Sigmoid colon (tissue), 4 donors: ENCODE measurements around the gene NGDN.

Experiments used
- CTCF ChIP-seq, 4 experiments: fragments of 450-650 bp in 3 of 4; fragments of 200-600 bp in 1 of 4; IDR thresholded peaks; one replicate each; pipeline ENCODE4 v1.5.1; 2016 to 2019; ENCODE audit warnings: antibody characterized with exemption in 4 of 4, mild to moderate bottlenecking in 3 of 4, moderate library complexity in 2 of 4
- POLR2AphosphoS5 ChIP-seq, 4 donors: sonication (generic); formaldehyde crosslinking; IDR thresholded peaks; one replicate each; pipeline ENCODE4 v1.6.1; 2017; ENCODE audit warnings: antibody characterized with exemption in 4 of 4

- TF ChIP-seq POLR2AphosphoS5 (IDR thresholded peaks at IDR 0.05), result no peak
- no peak for TF ChIP-seq CTCF (IDR thresholded peaks at IDR 0.05)
Observed at GRCh38 chr14:23442721-23443356, 26.7 kb upstream of the NGDN start.
